ENCODE results near the gene KLHL10. TPM values are rescaled to one million over a fixed set of nuclear protein-coding genes. Genes with fewer than 3 reads are reported as not detected.

The KLHL10 gene
- total and polyA plus RNA-seq, 9 donors = 0.13 to 0.60 (median 0.23) TPM

DNA sequence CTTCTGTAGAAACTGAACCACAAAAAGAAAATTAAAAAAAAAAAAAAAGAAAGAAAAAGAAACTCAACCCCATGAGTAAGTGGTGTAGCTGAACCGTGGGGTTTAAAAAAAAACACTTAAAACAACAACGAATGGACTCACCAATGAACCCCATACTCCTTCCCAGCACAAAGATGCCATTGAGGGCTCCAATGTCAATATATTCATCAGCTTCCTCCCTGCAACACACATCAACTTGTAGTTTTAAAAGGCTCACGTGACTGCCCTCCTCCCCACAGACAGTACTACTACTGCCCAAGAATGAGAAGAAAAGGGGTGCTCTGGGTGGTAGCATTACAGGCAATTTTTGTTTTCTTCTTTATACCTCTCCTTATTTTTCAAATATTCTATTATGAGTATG lies 30.9 kb downstream of the KLHL10 start:
- Histone ChIP-seq H3K4me3 (no peak overlapping the region), H3K27ac (no peak overlapping the region), H3K36me3 (no peaks in the 10 kb centered on the region), H3K27me3 (no peaks in the 10 kb centered on the region), H3K4me1 (ENCODE audit: insufficient read depth) (peaks cover under 1% of the 10 kb centered on the region), H3K9me3 (no peaks in the 10 kb centered on the region)
- 55 to 69% (median 66%) methylated on average over 3 of the region's 3 CpGs for WGBS, 3 donors
- TF ChIP-seq POLR2A (IDR thresholded peaks at IDR 0.05) = no peak
- TF ChIP-seq, protein P1, sequence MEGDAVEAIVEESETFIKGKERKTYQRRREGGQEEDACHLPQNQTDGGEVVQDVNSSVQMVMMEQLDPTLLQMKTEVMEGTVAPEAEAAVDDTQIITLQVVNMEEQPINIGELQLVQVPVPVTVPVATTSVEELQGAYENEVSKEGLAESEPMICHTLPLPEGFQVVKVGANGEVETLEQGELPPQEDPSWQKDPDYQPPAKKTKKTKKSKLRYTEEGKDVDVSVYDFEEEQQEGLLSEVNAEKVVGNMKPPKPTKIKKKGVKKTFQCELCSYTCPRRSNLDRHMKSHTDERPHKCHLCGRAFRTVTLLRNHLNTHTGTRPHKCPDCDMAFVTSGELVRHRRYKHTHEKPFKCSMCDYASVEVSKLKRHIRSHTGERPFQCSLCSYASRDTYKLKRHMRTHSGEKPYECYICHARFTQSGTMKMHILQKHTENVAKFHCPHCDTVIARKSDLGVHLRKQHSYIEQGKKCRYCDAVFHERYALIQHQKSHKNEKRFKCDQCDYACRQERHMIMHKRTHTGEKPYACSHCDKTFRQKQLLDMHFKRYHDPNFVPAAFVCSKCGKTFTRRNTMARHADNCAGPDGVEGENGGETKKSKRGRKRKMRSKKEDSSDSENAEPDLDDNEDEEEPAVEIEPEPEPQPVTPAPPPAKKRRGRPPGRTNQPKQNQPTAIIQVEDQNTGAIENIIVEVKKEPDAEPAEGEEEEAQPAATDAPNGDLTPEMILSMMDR (IDR thresholded peaks at IDR 0.05) = no peak
- no peak for TF ChIP-seq EP300 (IDR thresholded peaks at IDR 0.05)
- intact Hi-C loops (cut with DNase I) = loop anchor here in 1 of 4 donors (10.0 kb wide), 1 partner anchor 64 kb away; no protein-coding TSS in a partner anchor
- DNase-seq = no peak

DNA sequence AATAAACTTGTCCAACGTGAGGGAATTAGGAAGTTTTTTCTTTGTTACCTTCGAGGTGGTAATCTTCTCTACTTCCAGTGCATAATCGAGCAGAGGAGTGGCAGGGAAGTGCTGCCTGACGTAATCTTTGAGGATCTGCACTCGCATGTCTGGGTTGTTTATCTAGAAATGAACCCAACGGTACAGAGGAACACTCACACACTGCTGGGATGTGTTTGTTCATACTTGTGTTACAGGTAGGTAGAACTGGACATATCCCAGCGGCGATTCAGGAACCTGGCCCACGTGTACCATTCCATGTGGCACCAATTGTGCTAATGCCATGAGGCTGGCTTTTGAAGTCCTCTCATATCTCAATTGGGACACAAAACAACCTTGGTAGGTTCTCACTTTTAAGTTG lies 31.8 kb downstream of the KLHL10 start:
- intact Hi-C loops (cut with DNase I) = loop anchor here in 1 of 4 donors (10.0 kb wide), 1 partner anchor 65 kb away; no protein-coding TSS in a partner anchor
- WGBS, 3 donors = 71 to 75% (median 71%) methylated on average over 9 of the region's 9 CpGs
- no peaks in the 10 kb centered on the region for H3K9me3 ChIP-seq
- no peaks in the 10 kb centered on the region for H3K27me3 ChIP-seq
- no peaks in the 10 kb centered on the region for H3K4me1 ChIP-seq (ENCODE audit: insufficient read depth)
- no peak for DNase-seq
- H3K27ac ChIP-seq = no peak overlapping the region
- H3K36me3 ChIP-seq = no peaks in the 10 kb centered on the region
- H3K4me3 ChIP-seq = no peak overlapping the region
- no peak for TF ChIP-seq POLR2A (IDR thresholded peaks at IDR 0.05)
- no peak for TF ChIP-seq EP300 (IDR thresholded peaks at IDR 0.05)
- TF ChIP-seq, protein P1 (IDR thresholded peaks at IDR 0.05) = no peak

DNA sequence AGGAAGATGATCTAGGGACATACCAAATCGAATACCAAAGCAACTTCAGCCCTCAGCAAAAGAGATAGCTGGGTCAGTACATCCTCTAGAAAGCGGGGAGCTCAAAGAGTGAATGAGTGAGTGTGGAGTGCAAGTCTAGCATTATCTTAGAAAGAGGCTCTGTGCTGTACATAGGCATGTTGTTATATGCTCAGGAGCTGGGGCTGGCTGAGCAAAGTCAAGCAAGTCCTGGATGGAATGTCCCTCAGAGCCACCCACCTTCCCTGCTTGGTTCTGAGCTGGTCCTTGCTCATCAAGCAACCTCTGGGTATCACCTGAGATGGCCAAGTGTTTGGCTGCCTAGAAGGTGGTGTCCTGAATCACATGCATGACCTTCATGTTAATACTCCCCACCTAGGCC lies 32.5 kb downstream of the KLHL10 start:
- intact Hi-C loops (cut with DNase I) = no loop called here
- WGBS, 3 donors = 50 to 71% (median 65%) methylated on average over 2 of the region's 2 CpGs
- Histone ChIP-seq H3K27me3 (no peaks in the 10 kb centered on the region), H3K36me3 (no peaks in the 10 kb centered on the region), H3K27ac (no peak overlapping the region), H3K4me3 (no peak overlapping the region), H3K4me1 (ENCODE audit: insufficient read depth) (no peaks in the 10 kb centered on the region), H3K9me3 (no peaks in the 10 kb centered on the region)
- TF ChIP-seq EP300 (IDR thresholded peaks at IDR 0.05) (no peak), POLR2A (IDR thresholded peaks at IDR 0.05) (no peak)
- TF ChIP-seq, protein P1 (IDR thresholded peaks at IDR 0.05) = no peak
- no peak for DNase-seq

DNA sequence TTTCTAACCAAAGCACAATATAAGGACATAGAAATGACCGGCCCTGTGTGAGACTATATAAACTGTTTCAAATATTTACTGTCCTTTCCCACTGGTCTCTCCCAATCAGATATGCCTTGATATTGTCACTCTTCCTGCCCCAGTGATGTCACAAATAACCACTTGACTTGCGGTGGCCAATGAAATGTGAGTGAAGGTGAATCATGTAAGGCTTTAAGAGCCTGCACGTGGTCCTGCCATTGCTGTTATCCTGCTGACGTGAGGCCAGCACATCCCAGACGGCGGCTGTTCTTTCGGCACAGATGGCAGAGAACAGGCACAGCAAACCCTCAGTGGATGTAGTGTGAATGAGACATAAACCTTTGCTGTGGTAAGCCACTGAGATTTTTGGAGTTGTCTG lies 33.0 kb downstream of the KLHL10 start:
- intact Hi-C loops (cut with DNase I) = no loop called here
- TF ChIP-seq EP300 (IDR thresholded peaks at IDR 0.05) (no peak), POLR2A (IDR thresholded peaks at IDR 0.05) (no peak)
- TF ChIP-seq, protein P1 (IDR thresholded peaks at IDR 0.05) = no peak
- no peaks in the 10 kb centered on the region for H3K4me1 ChIP-seq (ENCODE audit: insufficient read depth)
- WGBS, 3 donors = 81 to 82% (median 82%) methylated on average over 7 of the region's 7 CpGs
- H3K9me3 ChIP-seq = no peaks in the 10 kb centered on the region
- no peak overlapping the region for H3K4me3 ChIP-seq
- no peak overlapping the region for H3K27ac ChIP-seq
- H3K27me3 ChIP-seq = no peaks in the 10 kb centered on the region
- H3K36me3 ChIP-seq = no peaks in the 10 kb centered on the region
- no peak for DNase-seq

Measured in ovary (tissue), 9 donors.